D721Med (cell line): ENCODE measurements around the gene LRMDA.

ENCODE experiments used
- DNase-seq: peaks from one replicate; pipeline ENCODE4 v3.0.0; 2011; ENCODE audit warnings: low spot score; ENCODE audit not compliant: insufficient read length
- FAIRE-seq: peaks from 2 replicates; lab custom pipeline; 2011; peaks lifted over from hg19 to GRCh38; lab: Jason Lieb, UNC
- CTCF ChIP-seq: IDR thresholded peaks from 2 replicates; pipeline ENCODE4 v1.5.1; 2012; ENCODE audit warnings: mild to moderate bottlenecking, control low read depth; ENCODE audit not compliant: insufficient read depth; ENCODE audit errors: missing control alignments

The LRMDA gene

DNA sequence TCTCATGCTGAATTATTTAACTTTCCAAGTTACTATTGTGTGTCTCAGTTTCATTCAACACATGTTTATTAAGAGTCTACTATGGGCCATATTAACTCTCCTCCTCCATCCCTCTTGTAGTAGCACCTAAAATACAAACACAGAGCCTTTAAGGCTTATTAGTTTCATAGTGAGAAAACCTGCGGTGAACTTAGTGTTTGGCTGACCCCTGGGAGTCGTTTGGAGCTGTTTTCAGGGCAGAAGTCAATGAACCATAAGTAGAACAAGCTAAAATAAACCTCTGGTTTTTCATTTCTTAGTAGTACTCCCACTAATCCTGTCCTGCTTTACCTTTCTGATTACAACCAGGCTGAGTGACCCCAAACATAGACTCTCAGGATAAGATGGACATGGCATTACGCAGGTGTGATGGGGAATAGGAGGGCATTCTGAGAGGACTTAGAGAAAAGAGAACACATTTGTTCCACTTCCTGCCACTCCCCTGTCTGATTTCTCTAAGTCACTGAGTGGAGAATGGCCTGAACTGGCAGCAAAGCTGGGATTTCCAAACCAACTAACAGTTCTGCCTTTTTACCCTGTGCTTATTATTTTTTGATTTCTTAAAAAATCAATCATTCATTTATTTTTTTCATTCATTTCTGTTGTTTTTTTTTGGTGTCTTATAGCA, 74.5 kb downstream of the LRMDA start:
- FAIRE-seq = no peak
- no peak for TF ChIP-seq CTCF
- no peak for DNase-seq

GRCh38 chr10:75506930-75507329, 75.5 kb downstream of the LRMDA start:
- no peak for TF ChIP-seq CTCF
- DNase-seq = no peak
- no peak for FAIRE-seq

GRCh38 chr10:75507469-75507868, 76.0 kb downstream of the LRMDA start:
- no peak for TF ChIP-seq CTCF
- DNase-seq (no peak), FAIRE-seq (no peak)

GRCh38 chr10:75508239-75508813, 76.9 kb downstream of the LRMDA start:
- DNase-seq (no peak), FAIRE-seq (no peak)
- TF ChIP-seq CTCF = no peak

- DNase-seq (no peak), FAIRE-seq (no peak)
- no peak for TF ChIP-seq CTCF
Observed at GRCh38 chr10:75508814-75509306, 77.4 kb downstream of the LRMDA start.

DNA sequence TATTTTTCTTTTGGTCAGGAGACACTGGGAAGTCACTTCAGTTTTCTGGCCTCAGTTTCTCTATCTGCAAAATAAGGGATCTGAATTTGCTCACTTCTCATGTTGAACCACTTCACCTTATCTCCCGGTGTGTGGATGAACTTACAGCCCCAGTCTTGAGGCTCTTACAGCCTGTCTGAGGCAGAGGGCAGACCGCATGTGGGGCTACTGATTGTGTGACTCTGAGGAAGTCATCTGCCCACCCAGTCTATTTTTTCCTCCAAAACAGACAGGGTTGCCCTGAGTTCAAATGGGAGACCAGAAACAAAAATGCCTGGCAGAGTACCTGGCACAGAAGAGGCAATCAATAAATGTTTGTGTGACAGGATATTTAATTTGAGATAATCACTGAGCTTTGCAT, 78.3 kb downstream of the LRMDA start:
- no peak for FAIRE-seq

More for the DNA sequence above, 78.3 kb downstream of the LRMDA start:
- no peak for TF ChIP-seq CTCF
- no peak for DNase-seq
